GM23248 (cell line): ENCODE data around the gene KCTD1.

ENCODE experiments used
- EZH2 ChIP-seq: fragments of 200-600 bp; sonication (generic); IDR thresholded peaks from 2 replicates; pipeline ENCODE4 v1.6.1; 2018; ENCODE audit warnings: antibody characterized with exemption, mild to moderate bottlenecking; ENCODE audit not compliant: insufficient read depth, poor library complexity, severe bottlenecking
- EZH2phosphoT487 ChIP-seq: fragments of 200-600 bp; sonication (generic); IDR thresholded peaks from 2 replicates; pipeline ENCODE4 v1.6.1; 2018; ENCODE audit warnings: antibody characterized with exemption, moderate library complexity, mild to moderate bottlenecking, low read depth; ENCODE audit not compliant: insufficient read depth

DNA sequence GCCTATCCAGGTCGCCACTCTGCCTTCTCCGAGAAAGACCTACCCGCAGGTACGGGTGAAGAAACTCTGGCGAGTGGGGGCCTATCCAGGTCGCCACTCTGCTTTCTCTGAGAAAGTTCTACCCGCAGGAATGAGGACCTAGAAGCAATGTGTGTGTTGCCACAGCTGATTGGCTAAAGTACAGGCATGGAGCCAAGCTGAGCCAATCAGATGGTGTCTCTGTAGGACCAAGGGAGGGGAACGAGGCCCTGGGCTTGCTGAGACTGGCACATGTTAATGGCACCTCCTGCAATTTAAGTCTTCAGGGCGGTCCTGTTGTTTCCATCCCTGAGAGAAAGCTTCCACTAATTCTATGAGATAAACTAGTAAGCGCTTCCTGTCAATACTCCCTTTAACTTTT, 82.3 kb downstream of the KCTD1 start:
- TF ChIP-seq EZH2 (no peak), EZH2phosphoT487 (no peak)
